COLO668 (cell line): Measurements from ENCODE around the gene GRP.

Source experiments
- DNase-seq: peaks from one replicate; lab custom pipeline; 2025; ENCODE audit not compliant: unreplicated experiment; lab: John Stamatoyannopoulos, UW

The GRP gene

DNA sequence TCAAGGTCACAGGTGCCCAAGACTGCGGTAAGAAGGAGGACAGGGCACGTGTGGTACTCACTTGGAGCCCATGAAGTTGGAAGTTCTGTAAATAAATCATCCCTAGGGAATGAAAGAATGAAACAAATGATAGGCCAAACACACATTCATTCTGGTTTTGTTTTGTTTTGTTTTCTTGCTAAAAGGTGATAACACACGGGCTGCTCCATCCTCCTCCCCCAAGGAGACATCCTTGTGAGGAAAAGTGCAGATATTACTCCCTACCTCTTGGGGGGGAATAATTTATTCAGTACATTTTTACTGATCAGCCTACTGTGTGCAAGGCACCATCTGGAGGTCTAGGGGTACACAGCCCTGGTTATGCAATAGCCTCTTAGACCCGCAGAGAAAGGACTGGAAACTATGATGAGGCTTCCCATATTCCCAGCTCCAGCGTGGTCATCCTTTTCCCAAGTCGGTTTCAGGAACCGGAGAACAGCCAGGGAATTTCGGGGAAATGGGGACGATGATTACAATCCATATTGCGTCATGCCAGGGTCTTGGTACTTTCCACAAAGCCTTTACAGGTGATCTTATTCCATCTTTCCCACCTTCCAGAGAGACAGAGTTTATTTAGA is 47.0 kb downstream of the GRP start:
- no peak for DNase-seq

DNA sequence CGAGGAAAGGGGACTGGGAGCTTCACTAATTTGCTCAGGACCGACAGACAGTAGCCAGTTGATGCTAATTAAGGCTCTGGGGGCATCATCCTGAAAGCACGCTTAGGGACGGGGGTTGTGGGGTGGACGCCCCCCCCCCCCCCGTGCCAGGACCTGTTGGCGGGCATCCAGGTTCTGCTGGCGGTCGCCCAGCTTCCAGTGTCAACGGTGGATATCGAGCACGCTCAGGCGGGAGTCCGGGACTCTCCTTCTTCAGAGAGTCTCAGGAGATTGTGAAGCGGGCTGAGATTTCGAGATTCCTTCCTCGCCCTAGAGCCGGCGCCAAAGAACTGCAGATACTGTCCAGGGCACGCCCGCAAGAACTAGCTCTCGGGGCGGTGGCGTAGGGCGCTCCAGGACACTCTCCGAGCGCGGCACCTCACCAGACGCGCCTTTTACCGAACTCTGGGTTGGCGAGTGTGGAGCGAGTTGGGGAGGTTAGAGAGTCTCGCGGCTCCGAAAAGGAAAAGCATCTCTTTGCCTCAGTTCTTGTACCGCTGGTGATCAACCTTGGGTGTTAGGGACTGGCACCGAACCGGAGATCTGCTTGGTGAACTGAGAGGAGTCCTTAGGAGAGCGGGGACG is 47.7 kb downstream of the GRP start:
- peak; percentile 44 for DNase-seq

DNA sequence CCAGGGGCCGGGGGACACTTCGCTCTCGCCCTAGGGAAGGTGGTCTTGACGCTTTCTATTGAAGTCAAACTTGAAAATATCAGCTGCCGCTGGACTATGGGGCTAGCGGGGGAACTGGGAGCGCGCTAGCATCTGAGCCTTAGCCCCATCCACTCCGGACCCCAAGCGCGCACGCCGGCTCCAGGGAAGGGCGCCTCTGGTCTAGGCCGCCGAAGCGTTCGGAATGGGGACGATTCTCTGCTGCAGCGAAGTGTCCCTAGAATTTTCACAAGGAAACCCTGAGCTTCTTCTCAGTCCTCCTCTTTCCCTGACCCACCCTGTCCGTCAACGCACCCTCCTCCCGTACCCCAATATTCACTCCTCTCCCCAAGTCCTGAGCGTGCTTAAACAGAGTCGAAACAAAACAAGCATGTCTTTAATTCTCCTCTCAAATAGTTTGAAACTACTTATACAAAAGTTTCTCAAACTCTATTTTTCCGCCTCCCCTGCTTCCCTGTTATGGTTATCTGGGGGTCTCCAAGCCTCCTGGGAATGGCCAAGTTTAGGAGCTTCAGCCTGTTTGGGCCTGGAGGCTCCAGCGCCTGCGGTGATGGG is 48.3 kb downstream of the GRP start:
- peak; percentile 45 for DNase-seq

DNA sequence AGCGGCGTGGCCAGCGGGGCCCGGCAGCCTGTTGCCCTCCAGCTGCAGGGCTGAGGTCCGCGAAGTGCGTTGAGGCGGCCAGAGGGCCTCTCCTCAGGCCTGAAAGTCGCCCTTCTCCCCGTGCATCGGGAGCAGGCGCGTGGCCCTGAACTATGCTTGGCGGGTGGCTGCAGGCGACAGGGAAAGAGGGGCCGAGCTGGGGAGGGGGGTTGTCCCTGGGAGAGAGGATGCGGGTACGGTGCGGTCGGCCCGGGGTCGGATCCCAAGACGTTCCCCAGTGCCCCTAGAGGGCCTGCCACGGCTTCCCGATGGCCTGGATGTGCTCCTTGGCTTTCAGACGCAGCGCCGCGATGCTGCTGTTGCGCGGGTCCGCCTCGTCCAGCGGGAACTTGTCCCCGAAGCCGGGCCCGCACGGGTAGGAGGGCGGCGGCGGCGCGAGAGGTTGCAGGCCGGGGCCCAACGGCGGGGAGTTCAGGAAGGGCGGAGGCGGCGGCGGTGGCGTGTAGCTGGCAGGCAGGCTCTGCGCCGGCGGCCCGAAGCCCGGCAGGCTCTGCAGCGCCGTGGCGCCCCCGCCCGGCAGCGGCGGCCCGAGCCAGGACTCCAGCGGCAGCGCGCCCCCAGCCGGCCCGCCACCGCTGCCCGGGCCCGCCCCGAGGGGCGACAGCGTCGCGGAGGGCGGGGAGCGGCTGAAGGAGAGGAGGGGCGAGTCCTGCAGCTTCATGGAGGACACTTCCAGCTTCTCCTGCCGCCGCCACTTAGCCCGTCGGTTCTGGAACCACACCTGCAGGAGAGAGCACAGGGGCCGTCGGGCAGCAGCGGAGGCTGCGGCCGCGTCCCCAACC is 49.0 kb downstream of the GRP start:
- DNase-seq: peak; percentile 93

DNA sequence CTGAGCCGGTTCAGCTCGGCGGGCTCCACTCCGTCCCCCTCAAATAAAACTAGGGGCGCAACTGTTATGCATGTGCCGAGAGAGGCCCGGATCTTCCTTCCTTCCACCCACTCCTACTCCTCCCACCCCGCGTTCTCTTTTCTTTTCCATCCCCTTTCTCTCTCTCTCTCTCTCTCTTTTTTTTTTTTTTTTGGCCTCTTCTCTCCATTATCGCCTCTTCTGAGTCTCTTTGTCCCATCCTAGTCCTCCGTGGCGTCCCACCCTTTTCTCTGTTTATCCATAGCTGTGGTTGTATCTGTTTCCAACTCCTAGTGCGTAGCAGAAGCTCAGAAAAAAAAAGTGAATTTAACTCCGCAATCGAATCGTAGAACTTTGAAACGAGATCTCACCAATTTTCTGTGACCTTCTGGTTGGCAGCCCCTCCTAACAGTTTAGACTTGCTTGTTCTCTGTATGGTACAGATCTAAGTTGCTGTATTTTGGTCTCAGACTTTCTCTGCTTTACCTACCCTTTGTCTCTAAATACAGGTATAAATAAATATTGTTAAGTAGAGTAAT is 49.7 kb downstream of the GRP start:
- DNase-seq: no peak

DNA sequence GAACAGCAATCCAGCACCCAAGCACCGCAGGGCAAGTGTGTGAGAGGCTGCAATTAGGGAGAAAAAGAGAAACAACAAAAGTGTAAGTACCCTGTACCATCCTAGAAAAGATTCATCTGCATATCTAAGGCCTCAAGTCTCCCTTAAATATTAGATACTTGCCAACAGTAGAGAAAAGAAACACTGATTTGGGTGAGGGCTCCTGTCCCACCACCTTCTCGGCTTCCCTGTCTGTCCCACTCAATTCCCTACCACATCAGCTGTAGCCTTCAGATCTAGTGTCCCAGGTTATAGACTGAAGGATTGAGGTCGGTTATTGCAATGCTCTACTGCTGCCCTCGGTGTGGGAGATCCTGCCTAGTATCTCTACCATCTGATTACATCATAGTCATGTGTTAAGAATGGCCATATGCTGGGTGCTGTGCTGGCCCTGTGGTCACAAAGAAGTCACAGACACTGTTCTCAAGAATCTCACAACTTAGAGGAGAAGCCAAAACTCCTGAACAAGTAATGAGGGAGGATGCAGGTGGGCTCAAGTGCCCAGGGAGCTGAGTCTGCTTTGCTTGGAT is 50.8 kb downstream of the GRP start:
- no peak for DNase-seq

DNA sequence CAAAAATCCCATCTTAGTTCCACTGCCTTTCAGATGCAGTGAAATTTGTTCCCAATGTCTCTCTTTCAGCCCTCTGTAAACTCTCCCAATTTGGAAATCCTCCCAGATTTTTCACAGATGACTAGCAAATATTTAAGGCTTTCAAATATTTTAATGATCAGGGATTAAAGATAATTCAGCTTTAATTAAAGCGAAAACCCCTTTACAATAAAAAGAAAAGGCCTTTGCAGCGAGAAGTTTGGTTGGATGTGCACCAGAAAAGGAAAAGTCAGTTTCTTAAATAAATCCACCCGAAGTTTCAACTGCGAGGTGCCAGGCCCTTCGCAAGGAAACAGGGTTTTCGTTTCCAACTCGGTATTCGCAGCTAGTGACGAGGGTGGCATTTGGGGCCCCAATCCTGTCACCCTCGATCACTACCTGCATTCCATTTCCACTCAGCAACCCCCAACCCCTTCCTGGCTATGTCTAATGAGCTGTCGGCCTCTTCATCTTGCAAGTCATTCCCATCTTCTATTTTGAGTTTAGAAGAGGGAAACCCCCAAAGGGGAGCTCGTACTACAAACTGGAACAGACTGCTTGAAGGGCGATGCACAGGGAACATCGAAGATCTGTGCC is 51.8 kb downstream of the GRP start:
- DNase-seq: no peak

DNA sequence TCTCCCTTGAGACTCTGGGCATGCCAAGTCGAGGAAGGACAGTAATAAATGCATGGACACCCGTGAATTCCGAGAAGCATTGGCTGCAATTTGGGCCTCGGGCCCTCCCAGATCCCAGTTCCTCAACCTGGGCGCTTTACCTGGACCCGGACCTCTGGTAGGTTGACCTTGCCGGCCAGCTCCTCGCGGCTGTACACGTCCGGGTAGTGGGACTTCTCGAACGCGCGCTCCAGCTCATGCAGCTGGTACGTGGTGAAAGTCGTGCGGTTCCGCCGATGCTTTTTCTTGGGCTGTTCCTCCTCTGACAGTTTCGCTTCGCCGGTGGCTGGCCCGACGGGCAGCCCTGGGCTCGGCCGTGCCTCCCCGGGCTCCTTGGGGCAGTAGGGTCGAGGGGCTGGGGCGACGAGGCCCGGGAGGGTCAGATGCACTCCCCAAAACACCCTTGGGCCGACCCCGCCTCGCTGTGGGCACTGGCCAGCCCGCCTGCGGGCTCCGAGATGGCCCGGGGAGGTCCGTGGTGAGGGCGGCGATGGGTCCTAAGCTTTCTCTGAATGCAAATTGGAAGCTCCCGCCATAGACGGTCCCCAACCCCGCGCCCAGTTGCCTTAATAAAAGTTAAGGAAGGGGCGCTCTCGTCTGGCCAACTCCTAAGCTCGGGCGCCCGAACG is 52.4 kb downstream of the GRP start:
- no peak for DNase-seq

DNA sequence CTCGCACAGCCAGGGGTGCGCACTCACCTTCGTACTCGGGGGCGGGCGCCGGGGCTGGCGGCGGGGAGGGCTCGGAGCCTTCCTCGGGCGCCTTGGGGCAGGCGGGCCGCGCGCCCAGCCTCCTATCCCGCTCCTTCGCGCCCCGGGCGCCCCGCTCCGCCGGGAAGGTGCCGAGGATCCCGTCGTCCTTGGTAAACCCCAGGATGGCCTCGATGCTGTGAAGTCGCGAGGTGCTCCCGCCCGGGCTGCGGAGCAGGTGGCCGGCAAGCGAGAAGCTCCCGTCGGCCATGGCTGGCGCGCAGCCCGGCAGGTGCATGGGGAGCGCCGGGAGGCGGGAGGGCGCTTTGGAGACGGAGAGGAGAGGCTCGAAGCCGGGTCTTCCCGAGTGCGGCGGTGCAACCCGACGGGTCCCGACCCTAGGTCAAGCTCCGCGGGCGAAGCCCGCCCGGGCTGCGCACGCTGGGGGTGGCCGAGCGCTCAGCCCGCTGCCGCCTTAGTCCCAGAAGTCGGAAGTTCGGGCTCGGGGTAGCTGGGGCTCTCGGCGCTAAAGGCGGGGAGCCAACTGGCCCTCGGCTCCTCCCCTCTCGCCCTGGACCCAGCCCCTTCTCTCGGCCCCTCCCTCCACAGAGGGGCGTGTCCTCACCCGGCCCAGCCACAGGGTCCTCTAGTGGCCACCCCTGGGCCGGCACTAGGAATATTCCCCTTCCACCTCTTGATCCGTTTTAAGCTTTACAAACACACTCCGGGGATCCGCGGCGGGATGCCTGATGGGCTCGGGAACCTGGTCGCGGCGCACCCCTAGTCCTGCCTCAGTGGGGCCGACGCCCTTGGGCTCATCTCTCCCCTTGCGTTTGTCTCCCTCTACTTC is 53.2 kb downstream of the GRP start, which contains the start of gene RAX:
Gene RAX, minus strand, starts transcription at position 564 of the 868 bp plus-strand sequence. Its CDS starts 248 bp downstream, at position 316.
- DNase-seq: peak; percentile 66

DNA sequence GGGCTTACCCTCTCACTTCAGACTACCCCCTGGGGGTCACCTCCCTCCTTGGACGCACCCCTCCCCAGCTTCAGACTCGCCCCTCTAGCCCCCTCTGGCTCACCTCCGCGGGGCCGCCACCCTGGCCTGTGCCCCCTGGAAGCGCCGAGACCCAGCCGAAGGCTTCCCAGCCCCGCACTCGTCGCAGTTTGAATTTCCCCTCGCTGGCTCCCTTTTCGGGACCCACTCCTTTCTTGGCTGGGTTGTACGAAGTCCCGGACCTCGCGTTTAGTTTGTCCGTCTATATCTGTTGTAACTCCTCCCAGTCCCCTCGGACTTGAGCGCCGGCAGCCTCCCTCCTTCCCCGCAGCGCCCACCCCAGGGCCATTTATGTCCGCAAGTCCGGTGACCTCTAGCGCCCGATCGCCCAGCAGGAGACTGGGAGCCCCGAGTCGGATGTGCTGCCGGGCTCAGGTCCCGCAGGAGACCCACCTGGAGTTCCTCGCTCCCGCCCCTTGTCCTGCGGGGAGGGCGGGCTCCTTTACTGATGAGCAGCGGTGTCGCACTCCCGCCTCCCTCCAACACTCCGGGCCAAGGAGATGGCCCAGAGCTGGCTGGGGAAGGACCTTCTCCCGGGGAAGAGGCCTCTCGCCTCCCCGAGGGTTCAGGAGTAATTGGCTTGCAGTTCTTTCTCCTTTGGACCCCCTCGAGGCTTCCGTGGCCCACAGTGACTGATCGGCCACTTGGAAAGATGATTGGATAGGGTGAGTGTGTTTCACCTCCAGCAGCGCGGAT is 54.0 kb downstream of the GRP start:
- no peak for DNase-seq

DNA sequence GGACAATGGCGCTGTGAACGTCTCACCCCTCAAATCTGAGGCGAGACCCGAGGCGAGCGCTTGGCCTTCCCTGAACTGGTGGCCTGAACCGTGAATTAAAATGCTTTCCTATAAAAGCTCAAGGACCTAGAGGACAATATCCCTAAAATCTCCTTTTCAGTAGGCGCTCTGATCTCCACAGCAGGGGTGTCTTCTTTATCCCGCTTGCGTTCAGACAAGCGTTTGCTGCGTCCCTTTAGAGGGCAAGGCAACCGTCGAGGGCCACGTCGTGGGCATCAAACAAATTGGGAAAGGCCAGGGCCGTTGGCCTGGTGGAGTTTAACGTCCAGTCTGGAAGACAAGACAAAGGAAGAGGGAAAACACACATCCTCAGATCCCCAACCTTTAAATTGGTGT is 54.6 kb downstream of the GRP start:
- no peak for DNase-seq

DNA sequence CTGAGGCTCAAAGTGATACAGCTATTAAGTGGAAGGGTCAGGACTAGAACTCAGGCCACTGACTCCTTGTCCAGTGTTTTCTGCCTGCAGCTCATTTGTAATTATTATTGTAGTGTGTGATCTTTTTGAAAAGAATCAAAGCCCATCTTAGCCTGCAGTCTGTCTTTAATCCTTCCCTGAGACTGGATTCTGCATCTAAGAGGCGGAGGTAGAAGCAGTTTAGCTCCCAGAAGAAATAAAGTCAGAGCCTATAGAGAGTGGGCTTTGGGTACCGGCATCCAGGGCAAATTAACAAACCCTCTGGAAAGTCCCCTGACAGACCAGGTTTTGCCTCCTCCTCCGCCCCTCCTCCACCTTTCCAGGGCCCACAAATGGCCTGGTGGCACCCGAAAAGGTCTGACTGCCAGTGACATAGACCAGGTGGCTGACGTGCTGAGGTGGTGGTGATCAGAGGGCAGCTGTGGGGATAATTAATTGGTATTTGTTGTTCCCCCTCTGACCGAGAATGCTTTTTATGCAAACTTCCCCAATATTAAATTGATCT is 55.5 kb downstream of the GRP start:
- DNase-seq: no peak

DNA sequence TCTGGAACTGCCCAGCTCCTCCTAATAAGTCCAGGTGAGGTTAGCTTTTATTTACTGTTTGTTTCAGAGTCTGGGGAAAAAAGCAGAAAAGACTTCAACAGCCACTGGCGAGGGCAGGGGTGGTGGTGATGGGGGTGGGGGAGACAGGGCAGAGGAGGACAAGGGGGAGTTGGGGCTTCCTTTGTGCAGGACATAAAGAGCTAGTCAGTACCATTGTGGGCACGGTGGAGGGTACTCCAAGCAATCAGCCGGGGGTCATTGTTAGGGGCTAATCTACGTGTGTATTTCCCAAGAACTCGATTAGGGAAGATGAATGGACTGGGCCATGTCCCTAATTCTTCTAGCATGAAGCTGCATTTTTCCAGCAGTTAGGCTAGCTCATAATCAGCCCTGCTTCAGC is 56.1 kb downstream of the GRP start:
- no peak for DNase-seq

DNA sequence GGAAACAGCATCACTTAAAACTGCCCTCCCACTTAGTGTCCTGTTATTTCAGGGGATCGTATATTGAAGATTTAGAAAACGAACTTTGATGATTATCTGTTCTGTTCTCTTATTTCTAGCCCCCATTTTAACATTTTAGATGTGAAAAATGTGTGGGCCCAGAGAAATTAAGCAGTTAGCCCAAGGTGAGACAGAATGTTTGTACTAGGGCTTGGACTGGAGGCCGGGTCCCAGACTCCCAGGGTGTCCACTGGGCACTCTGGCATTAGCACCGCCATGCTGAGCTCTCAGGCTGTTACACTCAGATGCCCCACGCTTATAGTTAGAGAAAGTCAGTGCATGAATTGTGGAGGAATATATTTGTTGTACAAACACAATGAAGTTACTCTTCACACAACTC is 58.8 kb downstream of the GRP start:
- no peak for DNase-seq

DNA sequence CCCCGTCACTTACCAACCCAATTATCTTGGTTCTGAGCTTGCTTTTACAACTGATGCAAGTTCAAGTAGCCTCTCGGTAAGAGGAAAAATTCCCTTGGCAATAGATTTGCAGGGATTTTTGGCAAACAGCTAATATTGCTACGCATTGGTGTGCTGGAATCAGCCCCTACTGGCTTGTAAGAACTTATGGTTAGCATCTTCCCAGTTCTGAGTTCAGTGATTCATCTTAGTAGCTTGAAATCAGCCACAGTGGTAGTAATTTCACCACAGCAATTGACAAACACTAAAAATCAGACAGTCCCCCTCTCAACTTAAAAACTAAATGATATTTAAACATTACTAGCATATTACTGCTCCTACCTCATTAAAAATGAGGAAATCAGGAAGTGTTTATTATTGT is 59.2 kb downstream of the GRP start:
- no peak for DNase-seq

DNA sequence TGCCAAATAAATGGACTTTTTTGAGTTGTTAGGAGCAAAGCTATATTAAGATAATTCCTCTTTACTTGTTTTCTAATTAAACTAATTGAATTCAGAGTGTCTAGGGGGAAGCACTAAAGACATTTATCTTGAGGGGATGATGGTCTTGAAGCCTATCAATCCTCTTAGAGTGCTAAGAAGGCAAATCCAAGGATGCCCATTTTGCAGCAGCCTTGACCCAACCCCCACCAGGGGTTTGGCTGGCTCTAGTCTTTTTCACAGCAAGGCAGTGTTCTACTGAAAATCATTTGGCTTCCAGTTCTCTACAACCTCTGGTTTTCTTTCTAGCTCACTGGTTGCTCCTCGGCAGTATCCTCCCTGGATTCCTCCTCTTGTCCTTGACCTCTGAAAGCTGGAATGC is 59.8 kb downstream of the GRP start:
- DNase-seq: no peak
